ENCODE measurements around the gene NTRK3.
A peak's percentile ranks its signal among the peaks of the same experiment; 100 is the strongest.

Gene NTRK3

GRCh38 chr15:88017753-88018152 lies 238.8 kb downstream of the NTRK3 start:
- no peak for DNase-seq
- intact Hi-C loops (cut with DNase I) = no loop called here

- intact Hi-C loops (cut with DNase I) = no loop called here
Observed at GRCh38 chr15:88016406-88016805, 240.1 kb downstream of the NTRK3 start.

GRCh38 chr15:88015228-88015860 lies 241.2 kb downstream of the NTRK3 start:
- peak in 6 of 10 donors; percentile 24 to 85 (median 36) for DNase-seq
- intact Hi-C loops (cut with DNase I) = no loop called here

More at GRCh38 chr15:88016406-88016805, 240.1 kb downstream of the NTRK3 start:
- DNase-seq = no peak

- DNase-seq = no peak
Observed at GRCh38 chr15:88014454-88015160, 241.9 kb downstream of the NTRK3 start.

GRCh38 chr15:88013111-88013510 lies 243.4 kb downstream of the NTRK3 start:
- no peak for DNase-seq
- intact Hi-C loops (cut with DNase I) = no loop called here

More at GRCh38 chr15:88014454-88015160, 241.9 kb downstream of the NTRK3 start:
- intact Hi-C loops (cut with DNase I) = no loop called here

- DNase-seq = no peak
- intact Hi-C loops (cut with DNase I) = no loop called here
Observed at GRCh38 chr15:88012688-88013087, 243.9 kb downstream of the NTRK3 start.

- DNase-seq = peak in 1 of 10 donors; percentile 63
- intact Hi-C loops (cut with DNase I) = no loop called here
Observed at GRCh38 chr15:88012233-88012632, 244.3 kb downstream of the NTRK3 start.

GRCh38 chr15:88011533-88011932 lies 245.0 kb downstream of the NTRK3 start:
- no peak for DNase-seq
- intact Hi-C loops (cut with DNase I) = no loop called here

- no peak for DNase-seq
- intact Hi-C loops (cut with DNase I) = no loop called here
Observed at GRCh38 chr15:88006146-88006545, 250.4 kb downstream of the NTRK3 start.

GRCh38 chr15:88004399-88004798 lies 252.1 kb downstream of the NTRK3 start:
- no peak for DNase-seq
- intact Hi-C loops (cut with DNase I) = no loop called here

- DNase-seq = no peak
- intact Hi-C loops (cut with DNase I) = no loop called here
Observed at GRCh38 chr15:88003541-88004327, 252.8 kb downstream of the NTRK3 start.

- intact Hi-C loops (cut with DNase I) = no loop called here
- no peak for DNase-seq
Observed at GRCh38 chr15:88002706-88003105, 253.8 kb downstream of the NTRK3 start.

GRCh38 chr15:87998630-87999029 lies 257.9 kb downstream of the NTRK3 start:
- intact Hi-C loops (cut with DNase I) = no loop called here
- no peak for DNase-seq

GRCh38 chr15:87986776-87987175 lies 269.8 kb downstream of the NTRK3 start:
- intact Hi-C loops (cut with DNase I) = no loop called here
- no peak for DNase-seq

- intact Hi-C loops (cut with DNase I) = no loop called here
Observed at GRCh38 chr15:87985451-87985850, 271.1 kb downstream of the NTRK3 start.

GRCh38 chr15:87981969-87982368 lies 274.6 kb downstream of the NTRK3 start:
- no peak for DNase-seq
- intact Hi-C loops (cut with DNase I) = no loop called here

More at GRCh38 chr15:87985451-87985850, 271.1 kb downstream of the NTRK3 start:
- DNase-seq = no peak

- DNase-seq = no peak
- intact Hi-C loops (cut with DNase I) = no loop called here
Observed at GRCh38 chr15:87977907-87978306, 278.6 kb downstream of the NTRK3 start.

GRCh38 chr15:87976552-87976951 lies 280.0 kb downstream of the NTRK3 start:
- no peak for DNase-seq
- intact Hi-C loops (cut with DNase I) = no loop called here

GRCh38 chr15:87973501-87974215 lies 282.9 kb downstream of the NTRK3 start:
- intact Hi-C loops (cut with DNase I) = no loop called here
- DNase-seq = peak in 2 of 10 donors; percentile 31 to 87

- intact Hi-C loops (cut with DNase I) = no loop called here
- DNase-seq = no peak
Observed at GRCh38 chr15:87971076-87971475, 285.5 kb downstream of the NTRK3 start.

GRCh38 chr15:87967951-87968350 lies 288.6 kb downstream of the NTRK3 start:
- intact Hi-C loops (cut with DNase I) = no loop called here
- DNase-seq = no peak

Data from posterior cingulate gyrus (tissue), 11 donors.